DOHH2 (cell line): ENCODE results near the gene SF3A1.

ENCODE experiments used
- EZH2phosphoT487 ChIP-seq: fragments of 200-600 bp; sonication (generic); IDR thresholded peaks from 2 replicates; pipeline ENCODE4 v1.6.1; 2017; ENCODE audit warnings: borderline replicate concordance, mild to moderate bottlenecking, antibody characterized with exemption, low read length, moderate library complexity, mixed read lengths
- TF ChIP-seq, protein P1 (sequence below): fragments of 200-600 bp; sonication (generic); IDR thresholded peaks from one replicate; pipeline ENCODE4 v1.5.1; 2014; ENCODE audit warnings: antibody characterized with exemption, mild to moderate bottlenecking, low read depth, low read length; ENCODE audit not compliant: poor library complexity, severe bottlenecking

DNA sequence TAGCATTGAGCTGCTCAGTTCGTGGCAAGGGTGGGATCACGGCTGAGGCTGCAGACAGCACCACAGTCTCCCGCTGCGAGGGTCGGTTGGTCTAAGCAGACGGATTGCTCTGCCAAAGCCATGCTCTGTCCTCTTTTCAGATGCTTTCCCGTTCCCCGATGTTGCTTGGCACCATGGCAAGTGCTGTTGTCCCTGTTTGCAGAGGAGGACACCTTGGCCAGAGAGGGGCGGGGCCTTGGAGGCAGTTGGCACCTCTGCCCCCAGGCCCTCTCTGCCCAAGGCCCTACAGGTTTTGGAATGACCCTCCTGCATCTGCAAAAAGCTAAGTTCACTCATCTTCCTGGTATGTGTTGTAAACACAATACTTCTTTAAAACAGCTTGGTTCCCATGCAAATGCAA lies 11.7 kb upstream of the SF3A1 start:
- TF ChIP-seq, protein P1, sequence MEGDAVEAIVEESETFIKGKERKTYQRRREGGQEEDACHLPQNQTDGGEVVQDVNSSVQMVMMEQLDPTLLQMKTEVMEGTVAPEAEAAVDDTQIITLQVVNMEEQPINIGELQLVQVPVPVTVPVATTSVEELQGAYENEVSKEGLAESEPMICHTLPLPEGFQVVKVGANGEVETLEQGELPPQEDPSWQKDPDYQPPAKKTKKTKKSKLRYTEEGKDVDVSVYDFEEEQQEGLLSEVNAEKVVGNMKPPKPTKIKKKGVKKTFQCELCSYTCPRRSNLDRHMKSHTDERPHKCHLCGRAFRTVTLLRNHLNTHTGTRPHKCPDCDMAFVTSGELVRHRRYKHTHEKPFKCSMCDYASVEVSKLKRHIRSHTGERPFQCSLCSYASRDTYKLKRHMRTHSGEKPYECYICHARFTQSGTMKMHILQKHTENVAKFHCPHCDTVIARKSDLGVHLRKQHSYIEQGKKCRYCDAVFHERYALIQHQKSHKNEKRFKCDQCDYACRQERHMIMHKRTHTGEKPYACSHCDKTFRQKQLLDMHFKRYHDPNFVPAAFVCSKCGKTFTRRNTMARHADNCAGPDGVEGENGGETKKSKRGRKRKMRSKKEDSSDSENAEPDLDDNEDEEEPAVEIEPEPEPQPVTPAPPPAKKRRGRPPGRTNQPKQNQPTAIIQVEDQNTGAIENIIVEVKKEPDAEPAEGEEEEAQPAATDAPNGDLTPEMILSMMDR = no peak
- TF ChIP-seq EZH2phosphoT487 = no peak
